Fibroblast of gingiva (primary cell): ENCODE measurements around the gene TRPV6.

Source experiments
- DNase-seq: peaks from one replicate; pipeline ENCODE4 v3.0.0-alpha.2; 2011; ENCODE audit warnings: low read depth

TRPV6 gene

GRCh38 chr7:142883145-142883544 lies 2.4 kb downstream of the TRPV6 start:
- DNase-seq, result no peak

GRCh38 chr7:142882338-142882678 lies 3.2 kb downstream of the TRPV6 start:
- no peak for DNase-seq

GRCh38 chr7:142881586-142882337 lies 3.8 kb downstream of the TRPV6 start:
- no peak for DNase-seq

- no peak for DNase-seq
Measured at GRCh38 chr7:142880876-142881505, 4.6 kb downstream of the TRPV6 start.

GRCh38 chr7:142879060-142879459 lies 6.5 kb downstream of the TRPV6 start:
- DNase-seq, result no peak

GRCh38 chr7:142878315-142878714 lies 7.2 kb downstream of the TRPV6 start:
- no peak for DNase-seq

- DNase-seq, result no peak
Measured at GRCh38 chr7:142876991-142877910, 8.3 kb downstream of the TRPV6 start.

GRCh38 chr7:142876236-142876960 lies 9.1 kb downstream of the TRPV6 start:
- DNase-seq, result no peak

- no peak for DNase-seq
Measured at GRCh38 chr7:142875456-142875855, 10.1 kb downstream of the TRPV6 start.

- no peak for DNase-seq
Measured at GRCh38 chr7:142874837-142875236, 10.7 kb downstream of the TRPV6 start.

- DNase-seq, result no peak
Measured at GRCh38 chr7:142874409-142874808, 11.1 kb downstream of the TRPV6 start.

- DNase-seq, result no peak
Measured at GRCh38 chr7:142873871-142874270, 11.7 kb downstream of the TRPV6 start.

GRCh38 chr7:142873281-142873784 lies 12.2 kb downstream of the TRPV6 start:
- no peak for DNase-seq

GRCh38 chr7:142872106-142872675 lies 13.4 kb downstream of the TRPV6 start:
- no peak for DNase-seq

- no peak for DNase-seq
Measured at GRCh38 chr7:142871260-142872105, 14.1 kb downstream of the TRPV6 start.

GRCh38 chr7:142870566-142871259 lies 14.8 kb downstream of the TRPV6 start:
- no peak for DNase-seq

GRCh38 chr7:142870147-142870559 lies 15.4 kb downstream of the TRPV6 start:
- DNase-seq, result no peak

GRCh38 chr7:142869434-142869833 lies 16.1 kb downstream of the TRPV6 start:
- no peak for DNase-seq

GRCh38 chr7:142868986-142869415 lies 16.5 kb downstream of the TRPV6 start:
- DNase-seq, result no peak
